ENCODE results near the gene ROR2.

The ROR2 gene

GRCh38 chr9:91741522-91741921 lies 208.5 kb downstream of the ROR2 start:
- no peak for TF ChIP-seq CTCF (IDR thresholded peaks at IDR 0.05; ENCODE audit: low read depth, low read length, missing control alignments)
- H3K4me3 ChIP-seq (ENCODE audit: low read depth, low read length) = no peak overlapping the region
- DNase-seq (ENCODE audit: low read depth) = no peak

GRCh38 chr9:91740701-91741100 lies 209.3 kb downstream of the ROR2 start:
- no peak overlapping the region for H3K4me3 ChIP-seq (ENCODE audit: low read depth, low read length)
- no peak for TF ChIP-seq CTCF (IDR thresholded peaks at IDR 0.05; ENCODE audit: low read depth, low read length, missing control alignments)
- DNase-seq (ENCODE audit: low read depth) = no peak

GRCh38 chr9:91736898-91737601 lies 213.0 kb downstream of the ROR2 start:
- no peak for TF ChIP-seq CTCF (IDR thresholded peaks at IDR 0.05; ENCODE audit: low read depth, low read length, missing control alignments)
- H3K4me3 ChIP-seq (ENCODE audit: low read depth, low read length) = no peak overlapping the region
- no peak for DNase-seq (ENCODE audit: low read depth)

- no peak for TF ChIP-seq CTCF (IDR thresholded peaks at IDR 0.05; ENCODE audit: low read depth, low read length, missing control alignments)
- no peak overlapping the region for H3K4me3 ChIP-seq (ENCODE audit: low read depth, low read length)
- DNase-seq (ENCODE audit: low read depth) = no peak
Measured at GRCh38 chr9:91736311-91736710, 213.7 kb downstream of the ROR2 start.

- DNase-seq (ENCODE audit: low read depth) = no peak
- H3K4me3 ChIP-seq (ENCODE audit: low read depth, low read length) = no peak overlapping the region
- TF ChIP-seq CTCF (IDR thresholded peaks at IDR 0.05; ENCODE audit: low read depth, low read length, missing control alignments) = no peak
Measured at GRCh38 chr9:91735049-91735448, 215.0 kb downstream of the ROR2 start.

GRCh38 chr9:91734371-91734981 lies 215.6 kb downstream of the ROR2 start:
- TF ChIP-seq CTCF (IDR thresholded peaks at IDR 0.05; ENCODE audit: low read depth, low read length, missing control alignments) = peak; percentile 98
- no peak for DNase-seq (ENCODE audit: low read depth)
- no peak overlapping the region for H3K4me3 ChIP-seq (ENCODE audit: low read depth, low read length)

Data from GM12864 (cell line).